ENCODE results near the gene TTC12.
"Not testable (repeated sequence)": the region's sequence is repeated elsewhere in the genome, so short reads cannot be mapped to it uniquely, and the experiment has no call there.

Gene TTC12

DNA sequence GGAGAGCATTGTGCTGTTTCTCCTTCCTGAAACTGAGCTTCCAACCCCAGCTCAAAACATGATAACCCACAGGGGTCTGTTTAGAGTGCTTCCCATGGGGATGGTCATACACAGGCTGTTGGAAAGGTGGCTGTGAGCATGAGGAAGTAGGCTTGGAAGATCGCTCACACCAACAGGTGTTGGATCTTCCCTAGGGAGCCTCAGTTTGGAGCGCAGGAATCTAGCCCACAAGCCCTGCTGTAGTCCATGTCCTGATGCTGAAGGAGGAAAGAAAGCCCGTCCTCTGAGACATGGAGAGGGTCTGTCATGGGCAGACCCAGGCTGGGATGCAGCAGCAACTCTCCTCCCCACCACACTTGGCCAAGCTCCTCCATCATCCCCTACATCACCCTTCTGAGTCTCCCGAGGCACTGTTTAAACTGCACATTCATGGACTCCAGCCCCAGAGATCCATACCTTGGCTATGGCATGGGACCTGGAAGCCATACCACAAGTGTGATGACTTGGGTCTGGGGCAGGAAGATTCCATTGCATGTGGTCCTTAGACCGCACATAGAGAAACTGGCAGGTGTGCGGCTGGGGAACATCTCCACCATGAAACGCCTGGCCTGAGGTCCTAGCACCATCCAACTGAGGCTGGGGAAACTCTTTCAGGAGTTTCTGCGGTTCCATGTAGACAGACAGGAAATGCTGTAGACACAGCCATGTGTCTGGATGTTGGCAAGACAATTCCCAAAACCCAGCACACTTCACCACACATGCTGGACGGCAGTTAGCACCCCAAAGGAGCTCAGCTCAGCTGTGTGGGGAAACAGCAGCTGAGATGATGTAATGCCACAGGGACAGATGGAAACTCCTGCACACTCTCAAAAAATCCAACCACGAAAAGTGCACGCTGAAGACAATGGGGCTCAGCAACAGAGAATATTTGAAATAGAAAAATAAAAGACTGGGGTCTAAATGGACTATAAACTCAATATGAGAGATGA, 27.6 kb upstream of the TTC12 start:
- no peak for DNase-seq

DNA sequence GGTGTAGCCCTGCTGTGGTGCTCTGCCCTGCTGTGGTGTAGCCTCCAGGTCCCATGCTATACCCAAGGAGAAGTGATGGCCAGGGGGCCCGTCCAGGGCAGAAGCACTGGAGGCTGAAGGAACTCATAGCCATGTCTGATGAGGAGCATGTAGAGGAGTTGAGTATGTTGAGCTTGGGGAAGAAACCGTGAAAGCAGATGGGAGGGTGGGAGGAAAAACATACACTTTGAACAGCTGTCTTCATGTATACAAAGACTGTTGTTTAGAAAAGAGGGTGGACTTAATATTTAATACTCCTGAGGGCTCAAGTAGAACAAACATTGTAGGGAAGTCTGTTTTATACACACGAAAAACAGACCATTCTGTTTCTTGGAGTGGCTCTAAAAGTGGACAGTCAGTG, 26.6 kb upstream of the TTC12 start:
- DNase-seq, result no peak

DNA sequence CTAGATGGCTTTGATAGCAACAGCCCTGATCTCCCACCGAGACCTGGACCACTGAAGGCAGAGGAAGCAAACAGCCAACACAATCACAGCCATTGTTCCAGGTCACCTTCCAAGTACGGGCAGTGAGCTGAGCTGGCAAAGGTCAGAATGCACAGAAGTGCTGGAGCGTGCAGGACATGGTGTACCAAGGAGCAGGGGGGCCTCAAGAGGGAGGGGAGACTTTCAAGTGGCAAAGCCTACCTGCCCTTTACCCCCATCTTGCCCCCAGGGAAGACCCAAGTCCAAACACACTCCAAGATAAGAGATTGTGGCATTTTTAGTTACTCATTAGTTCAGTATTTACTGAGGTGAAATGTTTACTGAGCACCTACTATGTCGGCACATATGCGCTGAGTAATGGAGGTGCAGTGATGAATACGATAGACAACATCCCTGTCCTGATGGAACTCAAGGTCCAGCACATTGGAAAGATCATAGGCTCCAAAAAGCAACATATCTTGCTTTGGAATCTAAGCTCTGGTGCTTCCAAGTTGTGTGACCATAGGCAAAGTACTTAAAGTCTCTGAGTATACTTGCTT, 26.0 kb upstream of the TTC12 start:
- no peak for DNase-seq

DNA sequence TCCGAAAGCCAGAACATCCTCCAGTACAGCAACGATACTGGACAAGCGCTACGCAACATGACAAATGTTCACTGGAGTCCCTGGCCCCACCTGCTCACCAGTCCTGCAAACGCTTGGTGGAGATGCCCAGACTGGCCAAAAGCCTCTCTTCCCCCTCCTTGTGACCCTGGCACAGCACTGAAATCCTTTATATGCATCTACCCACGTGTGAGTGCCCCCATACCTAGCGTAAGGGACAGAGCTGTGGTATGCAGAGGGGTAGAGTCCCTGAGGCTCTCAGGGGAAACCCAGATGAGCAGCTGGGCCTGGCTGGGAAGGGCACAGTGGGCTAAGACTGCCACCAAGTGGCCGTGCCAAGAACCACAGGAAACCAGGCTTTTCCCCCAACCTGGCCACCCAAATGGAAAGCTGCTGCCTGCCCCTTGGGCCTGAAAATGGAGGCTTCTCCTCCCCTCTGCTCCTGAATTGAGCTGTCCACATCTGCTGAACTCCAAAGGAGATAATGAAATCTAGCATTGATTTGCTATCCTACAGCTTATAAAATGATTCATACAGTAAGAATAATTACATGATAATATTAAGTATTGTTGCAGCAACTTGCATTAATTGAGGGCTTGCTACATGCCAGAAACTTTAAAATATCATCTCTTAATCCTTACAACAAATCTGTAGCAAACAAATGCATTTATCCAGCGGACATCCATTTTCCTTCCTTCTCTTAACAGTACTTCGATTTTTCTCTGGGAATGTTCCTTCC, 24.8 kb upstream of the TTC12 start:
- peak; percentile 33 to 34 for DNase-seq

DNA sequence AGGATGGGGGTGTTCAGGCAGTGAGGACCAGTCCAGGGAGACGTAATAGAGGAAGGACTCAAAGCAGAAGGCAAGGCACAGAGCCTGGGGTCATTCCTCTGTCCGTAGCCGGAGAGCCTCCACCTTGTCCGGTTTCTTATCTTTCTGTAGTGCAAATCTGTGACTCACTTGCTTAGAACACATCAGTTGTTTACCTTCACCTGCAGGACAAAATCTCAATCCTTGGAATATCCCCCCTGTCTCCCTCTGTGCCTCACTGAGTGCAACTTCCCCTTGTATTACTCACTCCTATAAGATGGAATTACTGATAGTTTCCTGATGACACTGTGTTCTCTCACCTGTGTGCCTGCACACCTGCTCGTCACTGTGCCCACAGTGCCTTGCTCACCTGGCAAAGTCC, 20.4 kb upstream of the TTC12 start:
- no peak for DNase-seq

DNA sequence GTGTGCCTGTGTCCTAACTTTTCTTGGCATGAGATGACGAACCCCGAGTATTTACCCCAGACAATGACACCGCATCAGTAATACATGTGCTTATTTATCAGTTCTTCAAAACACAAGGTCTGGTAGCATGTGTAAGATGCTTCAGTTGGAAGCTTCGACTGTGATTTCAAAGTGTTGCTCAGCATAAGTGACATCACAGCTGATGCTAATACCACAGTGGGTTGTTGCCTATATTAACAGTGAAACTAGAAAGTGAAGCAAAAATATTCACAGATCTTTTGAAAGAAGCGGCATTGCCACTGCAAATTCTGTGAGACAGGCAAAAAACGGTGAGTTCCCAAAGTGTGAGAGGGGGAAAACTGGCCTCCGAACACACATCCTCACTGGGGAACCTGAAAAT, 18.4 kb upstream of the TTC12 start:
- no peak for DNase-seq

DNA sequence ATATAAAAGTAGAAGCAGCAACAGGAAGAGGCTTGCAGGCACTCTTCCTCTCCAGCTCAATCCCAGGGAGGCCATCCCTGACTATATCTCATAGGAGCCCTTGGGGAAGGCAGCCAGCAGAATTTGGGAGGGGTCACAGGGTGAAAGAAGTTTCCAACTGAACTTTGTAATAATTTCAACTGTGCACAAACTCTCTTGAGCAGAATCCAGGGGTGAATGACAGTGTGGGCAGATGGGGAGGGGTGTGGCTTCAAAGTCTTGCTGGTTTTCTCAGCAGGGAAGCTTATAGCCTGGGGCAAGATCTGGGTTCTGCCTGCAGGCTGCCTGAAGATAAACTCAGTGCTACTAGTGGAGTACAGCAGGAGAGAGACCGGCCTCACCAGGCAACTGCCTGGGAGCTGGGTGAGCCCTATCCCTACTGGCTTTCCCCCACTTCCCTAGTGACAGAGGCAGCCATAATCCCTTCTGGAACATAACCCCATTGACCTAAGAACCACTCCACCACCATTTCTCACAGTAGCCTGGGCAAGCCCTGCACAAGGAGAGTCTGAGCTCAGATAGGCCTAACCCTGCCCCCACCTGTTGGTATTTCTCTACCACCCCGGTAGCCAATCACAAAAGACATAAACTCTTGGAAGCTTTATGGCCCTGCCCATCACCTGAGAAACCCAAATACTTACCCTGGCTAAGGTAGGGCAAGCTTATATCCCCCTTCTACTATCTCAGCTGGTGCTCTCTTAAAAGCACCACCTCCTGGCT, 17.8 kb upstream of the TTC12 start:
- DNase-seq, result no peak

DNA sequence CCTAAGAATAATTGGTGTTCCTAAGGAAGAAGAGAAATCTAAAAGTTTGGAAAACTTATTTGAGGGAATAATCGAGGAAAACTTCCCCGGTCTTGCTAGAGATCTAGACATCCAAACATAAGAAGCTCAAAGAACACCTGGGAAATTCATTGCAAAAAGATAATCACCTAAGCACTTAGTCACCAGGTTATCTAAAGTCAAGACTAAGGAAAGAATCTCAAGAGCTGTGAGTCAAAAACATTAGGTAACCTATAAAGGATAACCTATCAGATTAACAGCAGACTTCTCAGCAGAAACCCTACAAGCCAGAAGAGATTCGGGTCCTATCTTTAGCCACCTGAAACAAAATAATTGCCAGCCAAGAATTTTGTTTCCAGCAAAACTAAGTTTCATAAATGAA, 15.9 kb upstream of the TTC12 start:
- not testable (repeated sequence) for DNase-seq

DNA sequence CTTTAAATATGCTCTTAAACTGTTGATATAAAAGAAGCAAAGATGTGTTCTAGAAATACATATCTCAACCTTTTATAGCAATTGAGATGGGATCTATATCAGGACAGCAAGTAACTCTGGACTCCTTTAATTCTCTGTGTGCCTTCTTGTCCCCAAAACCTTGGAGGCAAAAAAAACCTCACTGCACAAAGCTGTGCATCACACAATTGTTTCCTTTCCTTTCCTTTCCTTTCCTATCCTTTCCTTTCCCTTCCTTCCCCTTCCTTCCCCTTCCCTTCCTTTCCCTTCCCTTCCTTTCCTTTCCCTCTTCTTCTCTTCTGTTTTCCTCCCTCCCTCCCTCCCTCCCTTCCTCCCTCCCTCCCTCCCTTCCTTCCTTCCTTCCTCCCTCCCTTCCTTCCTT, 9.5 kb upstream of the TTC12 start:
- no peak for DNase-seq

DNA sequence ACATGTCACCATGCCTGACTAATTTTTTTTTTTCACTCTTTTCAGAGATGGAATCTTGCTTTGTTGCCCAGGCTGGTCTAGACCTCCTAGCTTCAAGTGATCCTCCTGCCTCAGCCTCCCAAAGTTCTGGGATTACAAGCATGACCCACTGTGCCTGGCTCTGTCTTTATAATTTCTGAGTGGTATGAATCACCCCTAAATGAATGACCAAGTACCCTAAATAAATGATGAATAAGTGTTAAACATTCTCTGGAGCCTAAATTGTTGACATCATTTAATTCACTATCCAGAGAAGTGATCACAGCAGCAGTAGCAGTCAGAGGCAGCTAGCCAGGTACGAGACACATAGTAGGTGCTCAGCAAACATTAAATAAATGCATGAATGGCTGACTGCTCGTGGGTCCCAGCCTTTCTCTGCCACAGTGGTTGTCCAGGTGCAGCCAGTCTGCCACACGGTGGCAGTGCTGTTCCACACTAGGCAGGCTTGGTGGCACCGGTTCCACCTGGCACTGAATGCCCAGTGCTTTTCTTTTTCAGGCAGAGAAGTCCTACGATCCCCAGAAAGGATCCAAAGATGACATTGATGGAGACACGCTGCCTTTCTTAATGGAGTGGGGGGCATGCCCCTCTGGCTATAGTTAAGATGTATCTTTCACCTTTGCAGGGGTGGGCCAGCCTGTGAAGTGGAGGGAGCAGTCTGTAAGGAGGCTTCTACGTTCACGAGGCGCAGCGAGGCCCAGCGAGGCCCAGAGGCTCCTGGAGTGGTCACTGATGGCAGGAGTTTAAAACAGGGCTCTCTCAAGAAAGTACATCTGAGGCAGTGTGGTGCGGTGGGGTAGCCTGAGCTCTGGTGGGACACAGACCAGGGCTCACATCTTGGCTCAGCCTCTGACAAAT, 8.7 kb upstream of the TTC12 start:
- peak; percentile 25 to 37 for DNase-seq

DNA sequence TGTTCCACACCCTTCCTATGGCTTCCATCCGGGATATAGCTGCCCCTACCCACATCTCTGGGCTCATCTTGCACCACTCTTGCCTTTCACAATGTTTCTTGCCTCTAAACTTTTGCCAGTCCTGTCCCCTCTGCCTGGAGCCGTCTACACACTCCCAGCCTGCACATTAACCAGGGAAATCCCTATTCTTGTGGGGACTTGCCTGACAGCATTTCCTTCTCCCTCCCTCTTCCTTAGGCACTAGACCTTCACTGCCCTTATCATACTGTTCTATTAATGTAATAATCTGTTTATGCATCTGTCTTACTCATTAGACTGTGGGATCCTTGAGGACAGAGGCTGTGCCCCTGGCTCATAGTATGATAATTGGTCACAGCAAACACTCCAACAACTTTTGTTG, 5.8 kb upstream of the TTC12 start:
- DNase-seq, result no peak

DNA sequence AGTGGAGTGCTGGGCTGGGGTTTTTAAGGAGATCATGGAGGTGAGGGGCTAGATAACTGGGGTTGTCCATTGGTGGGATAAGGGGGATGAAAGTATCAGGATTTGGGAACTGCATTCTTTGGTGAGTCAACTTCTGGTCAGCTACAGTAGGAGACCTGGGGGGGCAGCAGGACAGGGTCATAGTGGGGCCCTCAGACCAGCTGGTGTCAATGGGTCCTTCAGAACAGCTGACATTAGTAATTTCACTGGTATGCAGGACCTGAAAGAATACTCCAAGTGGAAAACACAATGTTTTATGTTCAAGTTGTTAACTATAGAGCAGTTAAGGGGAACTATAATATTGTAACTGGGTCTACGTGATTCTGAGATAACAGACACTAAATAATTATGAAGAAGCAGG, 2.8 kb upstream of the TTC12 start:
- no peak for DNase-seq

DNA sequence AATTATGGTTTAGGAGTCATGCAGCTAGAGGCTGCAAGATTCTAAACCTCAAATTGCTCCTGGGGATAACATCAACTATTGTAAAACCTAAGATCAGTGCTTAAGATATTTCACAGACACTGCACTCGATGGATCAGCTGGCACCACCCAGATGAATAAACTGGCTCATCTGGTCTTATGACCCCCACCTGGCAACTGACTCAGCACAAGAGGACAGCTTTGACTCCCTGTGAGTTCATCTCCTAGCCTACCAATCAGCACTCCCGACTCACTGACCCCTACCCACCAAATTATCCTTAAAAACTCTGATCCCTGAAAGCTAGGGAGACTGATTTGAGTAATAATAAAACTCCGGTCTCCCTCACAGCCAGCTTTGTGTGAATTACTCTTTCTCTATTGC, 782 bp upstream of the TTC12 start:
- DNase-seq, result no peak

DNA sequence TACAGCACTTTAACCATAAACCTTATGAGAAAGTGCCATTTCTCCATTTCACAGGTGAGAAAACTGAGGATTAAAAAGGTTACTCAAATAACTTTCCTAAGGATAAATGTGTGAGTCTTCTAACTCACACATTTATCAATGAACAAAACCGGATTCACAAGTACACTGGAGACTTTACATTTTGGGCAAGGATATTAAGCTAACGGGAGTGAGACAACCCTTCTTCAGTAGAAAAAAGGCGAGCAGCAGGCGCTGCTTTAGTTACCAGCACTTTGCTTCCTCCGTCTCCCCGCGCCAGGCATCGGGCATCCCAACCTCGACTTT, 356 bp upstream of the TTC12 start:
- DNase-seq, result no peak

DNA sequence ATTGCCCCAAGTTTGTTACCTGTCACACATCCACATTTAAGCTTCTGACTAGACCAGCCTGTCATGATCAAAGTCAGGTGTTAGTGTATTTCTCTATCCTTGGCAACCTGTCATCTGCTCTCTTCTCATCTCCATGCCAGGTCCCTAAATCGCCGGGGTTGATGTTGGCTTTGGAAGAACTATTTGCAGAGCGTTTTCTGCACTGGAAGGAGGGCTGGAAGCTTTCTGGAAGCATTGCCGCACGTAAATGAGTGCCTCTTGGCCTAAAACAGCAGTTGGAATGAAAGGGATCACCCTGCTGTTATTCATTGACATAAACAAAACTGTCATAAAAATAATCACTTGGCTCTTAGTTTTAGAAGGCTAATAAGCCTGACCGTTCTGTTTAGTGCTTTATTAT, 1.4 kb downstream of the TTC12 start:
- no peak for DNase-seq

DNA sequence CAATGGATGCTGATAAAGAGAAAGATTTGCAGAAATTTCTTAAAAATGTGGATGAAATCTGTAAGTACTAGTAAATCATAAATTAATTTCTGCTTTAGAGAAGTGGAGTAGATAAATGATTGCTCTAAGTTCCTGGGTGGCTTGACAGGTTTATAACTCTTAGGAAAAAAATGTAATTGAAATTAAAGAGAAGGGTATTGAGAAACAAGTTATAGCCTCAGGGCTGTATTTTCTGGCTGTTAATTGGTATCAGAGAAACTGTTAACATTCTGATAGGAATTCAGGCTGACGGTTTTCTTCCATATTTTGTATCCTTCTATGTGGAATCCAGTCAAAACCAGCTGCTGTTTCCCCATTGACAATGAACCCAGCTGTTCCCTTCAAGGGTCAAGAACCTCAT, 1.9 kb downstream of the TTC12 start:
- no peak for DNase-seq

DNA sequence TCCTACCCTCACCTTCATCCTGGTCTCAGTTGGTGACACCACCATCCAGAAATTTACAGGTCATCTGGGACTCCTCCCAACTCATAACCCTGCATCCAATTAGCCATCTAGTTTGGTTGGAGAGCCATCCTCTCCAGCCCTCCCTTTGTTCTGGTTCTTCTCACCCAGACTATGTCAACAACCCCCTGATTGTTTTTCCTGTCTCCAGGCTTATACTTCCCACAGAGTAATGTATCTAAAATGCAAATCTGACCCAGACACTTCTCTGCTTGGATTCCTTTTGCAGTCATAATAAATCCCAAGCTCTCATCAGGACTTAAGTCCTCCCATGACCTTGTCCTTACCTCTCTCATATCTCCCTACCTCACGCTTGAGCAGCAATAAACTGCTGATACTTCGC, 3.0 kb downstream of the TTC12 start:
- no peak for DNase-seq

DNA sequence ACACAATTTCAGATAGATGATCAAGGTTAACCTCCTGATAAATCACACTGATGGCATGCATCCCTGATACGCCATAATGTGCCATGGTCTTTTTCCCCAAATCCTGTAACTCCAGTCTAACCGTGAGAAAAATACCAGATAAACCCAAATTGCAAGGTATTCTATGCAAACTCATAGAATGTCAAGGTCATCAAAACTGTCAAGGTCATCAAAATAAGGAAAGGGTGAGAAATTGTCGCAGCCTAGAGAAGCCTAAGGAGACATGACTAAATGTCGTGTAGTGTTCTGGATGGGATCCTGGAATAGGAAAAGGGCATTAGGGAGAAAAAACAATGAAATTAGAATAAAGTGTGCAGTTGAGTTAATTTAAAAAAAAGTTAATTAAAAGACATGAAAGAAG, 4.7 kb downstream of the TTC12 start:
- no peak for DNase-seq

DNA sequence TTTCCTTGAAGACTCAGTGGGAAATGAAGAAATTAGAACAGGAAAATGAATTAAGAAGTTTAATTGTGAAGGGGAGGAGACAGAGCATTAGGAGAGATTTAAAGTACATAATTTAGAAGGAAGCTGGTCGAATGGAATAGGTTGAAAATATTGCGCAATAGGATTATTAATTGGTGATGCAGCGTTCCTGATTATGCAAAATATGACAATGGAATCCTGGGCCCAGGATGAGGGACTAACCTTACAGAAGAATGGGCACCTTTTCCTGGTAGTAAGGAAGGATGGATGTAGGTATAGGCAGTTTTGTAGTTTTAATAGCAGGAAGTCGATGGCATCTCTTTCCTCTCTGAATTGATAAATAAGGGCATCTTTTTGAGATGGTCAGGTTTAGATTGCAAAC, 7.8 kb downstream of the TTC12 start:
- DNase-seq, result no peak

DNA sequence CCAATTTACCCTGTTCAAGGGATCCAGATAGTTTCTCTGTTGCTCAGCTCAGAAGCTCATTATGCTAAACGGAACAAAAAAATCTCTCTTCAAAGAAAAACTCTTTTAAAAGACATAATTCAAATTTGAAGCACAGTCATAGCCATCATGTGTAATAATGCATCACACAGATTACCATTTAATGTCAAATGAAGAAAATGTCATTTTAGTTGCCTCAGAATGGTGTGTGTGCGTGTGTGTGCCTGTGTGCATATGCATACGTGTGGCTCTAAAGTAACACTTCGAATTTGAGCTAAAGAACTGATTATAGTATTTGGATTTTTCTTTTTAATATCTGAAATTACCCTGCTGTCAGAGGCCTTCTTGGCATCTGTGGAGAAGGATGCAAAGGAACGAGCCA, 9.9 kb downstream of the TTC12 start:
- DNase-seq, result no peak

DNA sequence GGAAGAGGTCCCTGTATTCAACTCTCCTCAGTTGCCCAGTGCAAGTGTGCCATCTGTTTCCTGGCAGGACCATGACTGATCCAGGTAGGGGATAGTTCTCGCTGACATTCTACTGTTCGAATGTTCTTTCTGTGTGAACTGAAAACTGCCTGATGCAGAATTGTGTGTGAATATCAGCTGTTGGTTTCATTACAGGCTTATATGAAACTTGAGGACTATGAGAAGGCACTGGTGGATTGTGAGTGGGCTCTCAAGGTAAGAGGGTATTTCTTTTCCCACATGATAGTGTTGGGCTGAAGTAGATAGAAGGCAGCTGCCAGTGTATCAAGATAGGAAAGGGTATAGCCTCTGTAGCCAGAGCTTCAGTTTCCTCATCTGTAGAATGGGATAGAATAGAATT, 15.3 kb downstream of the TTC12 start:
- no peak for DNase-seq

DNA sequence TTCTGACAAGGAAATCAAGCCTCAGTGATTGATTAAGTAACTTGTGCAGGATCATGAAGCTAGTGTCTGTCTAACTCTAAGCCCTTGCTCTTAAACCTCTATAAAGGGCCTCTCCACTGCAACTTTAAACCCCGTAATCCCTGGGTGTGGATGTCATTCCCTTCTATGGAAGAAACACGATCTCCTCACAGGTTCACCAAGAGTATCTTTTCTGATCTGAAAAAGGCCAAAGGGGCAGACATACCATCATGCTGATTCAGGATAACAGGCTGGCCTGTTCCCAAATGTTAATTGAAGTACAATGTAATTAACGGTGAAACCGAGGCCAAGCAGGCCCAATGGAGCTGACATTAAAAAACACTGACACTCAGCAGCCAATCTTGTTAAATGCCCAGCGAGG, 17.1 kb downstream of the TTC12 start:
- DNase-seq, result no peak
